Mononuclear cell (primary cell): ENCODE measurements around the gene BIRC2. TPM values are rescaled to one million over a fixed set of nuclear protein-coding genes. Genes with fewer than 3 reads are reported as not detected.

Experiments used
- H3K27me3 ChIP-seq: 2 replicates; pipeline ENCODE4 v1.6.0; 2011; ENCODE audit warnings: low read length, control low read depth; ENCODE audit not compliant: insufficient read depth
- H3K4me1 ChIP-seq: 2 replicates; pipeline ENCODE4 v1.5.1; 2011; ENCODE audit warnings: mild to moderate bottlenecking, low read length, control low read depth; ENCODE audit not compliant: insufficient read depth
- H3K4me3 ChIP-seq: 2 replicates; pipeline ENCODE4 v1.5.1; 2011; ENCODE audit warnings: mild to moderate bottlenecking, low read length, moderate library complexity
- H3K9me3 ChIP-seq: 2 replicates; pipeline ENCODE4 v1.5.1; 2011; ENCODE audit warnings: low read depth, mild to moderate bottlenecking, control low read depth, low read length
- total RNA-seq: library from RNA; depleted of rRNA; stranded (reverse); fragments of >200 nt; gene quantifications from one replicate; pipeline ENCODE4 v1.2.3, GENCODE V29; 2012

BIRC2 gene
- total RNA-seq, 1 donor = 218 TPM

DNA sequence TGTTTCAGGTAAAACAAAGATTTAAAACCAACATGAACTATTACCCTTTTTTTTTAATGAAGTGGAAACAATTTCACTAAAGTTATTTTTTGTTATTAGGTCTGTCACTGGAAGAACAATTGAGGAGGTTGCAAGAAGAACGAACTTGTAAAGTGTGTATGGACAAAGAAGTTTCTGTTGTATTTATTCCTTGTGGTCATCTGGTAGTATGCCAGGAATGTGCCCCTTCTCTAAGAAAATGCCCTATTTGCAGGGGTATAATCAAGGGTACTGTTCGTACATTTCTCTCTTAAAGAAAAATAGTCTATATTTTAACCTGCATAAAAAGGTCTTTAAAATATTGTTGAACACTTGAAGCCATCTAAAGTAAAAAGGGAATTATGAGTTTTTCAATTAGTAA is 30.9 kb downstream of the BIRC2 start:
- Histone ChIP-seq H3K4me1 (peaks cover 5% of the 10 kb centered on the region), H3K27me3 (no peaks in the 10 kb centered on the region), H3K4me3 (no peak overlapping the region), H3K9me3 (no peaks in the 10 kb centered on the region)

DNA sequence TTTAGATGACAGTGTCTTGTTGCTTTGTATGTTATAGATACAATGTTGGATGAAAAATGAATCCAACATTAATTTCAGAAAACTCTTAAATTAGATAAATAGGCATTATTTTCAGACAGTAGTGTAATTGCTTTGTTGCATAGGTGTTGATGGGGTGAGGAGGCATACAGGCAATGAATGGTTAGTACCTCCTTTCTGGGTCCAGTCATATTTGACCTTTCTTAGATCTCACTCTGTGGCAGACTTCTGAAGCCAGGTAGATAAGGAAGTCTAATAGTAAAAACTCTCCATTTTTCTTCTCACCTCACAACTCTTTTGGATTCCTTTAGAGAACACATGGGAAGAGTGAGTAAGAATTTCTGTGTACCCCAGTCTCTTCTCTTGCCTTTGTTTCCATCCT is 31.8 kb downstream of the BIRC2 start:
- Histone ChIP-seq H3K27me3 (no peaks in the 10 kb centered on the region), H3K4me3 (no peak overlapping the region), H3K4me1 (peaks cover 5% of the 10 kb centered on the region), H3K9me3 (no peaks in the 10 kb centered on the region)

DNA sequence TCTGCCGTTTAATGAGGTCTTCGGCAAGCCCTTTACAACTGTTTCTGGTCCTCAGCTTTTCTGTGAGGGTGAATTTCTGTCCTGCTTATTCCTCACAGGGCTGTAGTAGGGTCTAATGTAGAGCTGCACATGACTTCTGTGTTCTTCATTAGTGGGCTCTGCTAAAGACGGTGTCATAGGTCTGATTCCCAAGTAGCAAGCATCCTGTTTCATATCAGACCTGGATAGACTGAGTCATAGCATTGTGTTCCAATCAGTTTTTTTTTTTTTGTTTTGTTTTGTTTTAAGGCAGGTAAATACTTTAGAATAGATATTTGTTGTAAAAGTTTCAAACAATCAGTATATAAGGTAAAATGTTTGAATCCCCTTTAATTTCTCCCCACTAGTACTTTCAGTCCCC is 35.4 kb downstream of the BIRC2 start:
- Histone ChIP-seq H3K4me1 (no peaks in the 10 kb centered on the region), H3K27me3 (no peaks in the 10 kb centered on the region), H3K4me3 (no peak overlapping the region), H3K9me3 (no peaks in the 10 kb centered on the region)

DNA sequence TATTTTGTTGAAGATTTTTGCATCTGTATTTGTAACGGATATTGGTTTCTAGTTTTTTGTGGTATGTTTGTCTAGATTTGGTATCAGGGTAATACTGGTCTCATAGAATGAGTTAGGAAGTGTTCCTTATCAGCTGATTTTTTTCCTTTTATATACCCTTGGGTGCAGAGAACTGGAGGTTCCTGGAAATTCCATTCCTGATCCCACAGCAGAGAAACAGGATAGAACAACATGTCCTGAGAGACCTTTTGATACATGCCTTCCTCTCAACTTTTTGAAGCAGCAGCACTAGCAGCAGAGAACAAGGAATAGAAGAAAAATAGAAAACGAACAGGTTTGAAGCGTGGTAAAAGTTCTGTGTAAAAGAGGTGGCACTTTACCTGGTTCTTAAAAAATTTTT is 36.8 kb downstream of the BIRC2 start:
- Histone ChIP-seq H3K4me1 (no peaks in the 10 kb centered on the region), H3K9me3 (no peaks in the 10 kb centered on the region), H3K27me3 (no peaks in the 10 kb centered on the region), H3K4me3 (no peak overlapping the region)

DNA sequence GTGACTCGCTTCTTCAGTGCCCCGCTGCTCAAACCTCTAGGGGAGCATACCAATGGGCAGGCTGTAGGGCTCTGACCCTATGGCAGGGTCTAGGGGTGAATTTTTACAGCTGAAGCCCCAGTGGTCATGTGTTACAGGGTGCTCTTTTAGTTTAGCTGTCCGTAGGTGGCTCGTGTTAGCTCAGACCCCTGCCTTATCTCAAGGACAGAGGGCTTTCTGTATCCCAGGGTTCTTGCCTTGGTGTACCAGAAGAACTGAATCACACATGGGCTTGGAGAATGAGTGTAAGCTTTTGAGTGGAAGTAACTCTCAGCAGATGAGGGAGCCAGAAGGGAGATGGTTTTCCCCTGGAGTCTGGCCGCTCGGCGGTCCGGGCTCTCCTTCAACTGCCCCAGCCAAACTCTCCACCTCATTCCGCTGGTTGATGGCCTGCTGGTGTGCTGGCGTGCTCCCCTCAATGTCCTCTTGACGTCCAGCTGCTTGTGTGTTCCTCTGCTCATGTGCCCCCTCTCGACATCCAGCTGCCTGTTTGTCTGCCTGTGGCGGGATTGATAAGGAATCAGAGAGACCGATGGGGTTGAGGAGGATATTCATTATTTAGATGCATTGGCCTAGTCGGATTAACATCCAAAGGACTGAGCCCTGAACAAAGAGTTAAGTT is 37.5 kb downstream of the BIRC2 start:
- Histone ChIP-seq H3K4me1 (no peaks in the 10 kb centered on the region), H3K9me3 (no peaks in the 10 kb centered on the region), H3K27me3 (no peaks in the 10 kb centered on the region), H3K4me3 (no peak overlapping the region)

DNA sequence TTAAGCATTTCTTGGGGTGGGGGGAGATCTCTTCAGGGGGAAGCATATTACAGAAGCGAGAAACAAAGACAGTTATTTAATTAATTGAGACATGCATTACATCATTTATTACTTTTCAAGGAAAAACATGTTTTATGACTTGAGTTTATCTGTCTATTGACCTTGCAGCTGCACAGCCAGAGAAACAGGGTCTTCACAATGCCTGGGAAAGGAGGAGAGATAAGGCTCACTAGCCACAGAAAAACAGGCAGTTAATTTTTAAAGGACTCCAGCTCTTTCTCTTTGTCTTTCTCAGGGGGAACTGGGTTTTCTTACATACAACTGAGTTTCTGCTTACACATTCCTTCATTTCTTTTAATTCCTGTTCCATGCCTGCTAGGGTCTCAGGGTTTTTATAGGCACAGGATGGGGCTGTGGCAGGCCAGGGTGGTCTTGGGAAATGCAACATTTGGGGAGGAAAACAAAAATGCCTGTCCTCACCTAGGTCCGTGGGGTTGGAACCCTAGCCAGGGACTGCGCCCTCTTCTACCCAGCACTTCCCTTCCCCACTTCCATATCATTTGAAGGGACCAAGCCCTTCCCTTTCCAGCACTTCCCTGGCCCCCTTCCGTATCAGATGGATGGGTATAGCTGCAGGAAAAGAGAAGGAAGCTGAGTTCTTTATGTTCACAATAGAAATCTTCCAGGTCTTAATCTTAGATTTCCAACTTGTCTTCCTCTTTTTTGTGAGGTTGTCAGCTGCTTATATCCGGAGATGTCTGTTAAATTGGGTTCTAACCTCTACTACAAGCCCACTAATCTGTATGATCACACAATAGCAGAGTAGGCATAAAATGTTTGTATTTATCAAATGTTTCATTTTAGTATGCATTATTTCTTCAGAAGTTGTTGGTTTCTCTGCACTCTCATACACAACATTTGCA is 38.3 kb downstream of the BIRC2 start:
- H3K9me3 ChIP-seq = no peaks in the 10 kb centered on the region
- H3K4me1 ChIP-seq = no peaks in the 10 kb centered on the region
- H3K4me3 ChIP-seq = no peak overlapping the region
- no peaks in the 10 kb centered on the region for H3K27me3 ChIP-seq

DNA sequence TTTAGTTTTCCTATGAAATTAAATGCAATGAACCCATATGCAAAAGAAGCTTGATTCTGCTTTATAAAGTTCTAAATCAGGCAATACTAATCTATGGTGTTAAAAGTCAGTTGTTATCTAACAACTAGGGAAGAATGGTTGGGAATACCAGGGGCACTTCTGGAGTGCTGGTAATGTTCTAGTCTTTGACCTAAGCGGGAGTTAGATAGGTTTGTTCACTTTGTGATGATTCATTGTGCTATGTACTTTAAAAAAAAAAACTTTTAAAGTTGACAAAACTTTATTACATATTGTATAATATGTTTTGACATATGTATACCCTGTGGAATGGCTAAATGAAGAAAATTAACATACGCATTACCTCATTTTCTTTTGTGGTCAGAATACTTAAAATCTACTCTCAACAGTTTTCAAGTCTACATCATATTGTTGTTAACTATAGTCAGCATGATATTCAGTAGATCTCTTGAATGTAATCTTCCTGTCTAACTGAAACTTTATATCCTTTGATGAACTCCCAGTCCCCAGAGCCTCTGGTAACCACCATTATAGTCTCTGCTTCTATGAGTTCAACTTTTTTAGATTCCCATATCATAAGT is 39.2 kb downstream of the BIRC2 start:
- Histone ChIP-seq H3K9me3 (no peaks in the 10 kb centered on the region), H3K27me3 (no peaks in the 10 kb centered on the region), H3K4me1 (no peaks in the 10 kb centered on the region), H3K4me3 (no peak overlapping the region)

DNA sequence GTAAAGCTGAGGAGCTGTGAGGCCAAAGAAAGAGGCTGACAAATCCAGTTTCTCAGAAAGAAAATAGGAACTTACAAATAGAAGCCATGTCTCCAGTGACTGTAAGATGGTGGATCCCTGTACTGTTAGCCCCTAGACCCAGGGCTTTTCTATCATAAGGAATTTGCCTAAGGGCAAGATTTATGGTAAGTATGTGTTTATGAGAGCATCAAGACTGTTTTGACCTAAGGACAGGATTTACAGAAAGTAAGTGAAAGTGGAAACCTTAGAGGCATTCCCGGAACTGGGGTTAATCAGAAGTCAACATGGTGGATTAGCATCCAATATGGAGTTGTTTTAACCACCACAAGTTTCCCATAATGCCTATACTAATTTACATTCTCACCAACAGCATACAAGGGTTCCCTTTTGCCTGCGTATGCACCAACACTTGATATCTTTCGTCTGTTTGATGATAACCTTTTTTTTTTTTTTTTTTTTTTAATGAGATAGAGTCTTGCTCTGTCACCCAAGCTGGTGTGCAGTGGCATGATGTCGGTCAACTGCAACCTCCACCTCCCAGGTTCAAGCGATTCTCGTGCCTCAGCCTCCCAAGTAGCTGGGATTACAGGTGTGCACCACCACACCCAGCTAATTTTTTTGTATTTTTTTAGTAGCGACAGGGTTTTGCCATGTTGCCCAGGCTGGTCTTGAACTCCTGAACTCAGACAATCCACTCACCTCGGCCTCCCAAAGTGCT is 40.2 kb downstream of the BIRC2 start:
- no peaks in the 10 kb centered on the region for H3K4me1 ChIP-seq
- no peak overlapping the region for H3K4me3 ChIP-seq
- no peaks in the 10 kb centered on the region for H3K9me3 ChIP-seq
- H3K27me3 ChIP-seq = no peaks in the 10 kb centered on the region

DNA sequence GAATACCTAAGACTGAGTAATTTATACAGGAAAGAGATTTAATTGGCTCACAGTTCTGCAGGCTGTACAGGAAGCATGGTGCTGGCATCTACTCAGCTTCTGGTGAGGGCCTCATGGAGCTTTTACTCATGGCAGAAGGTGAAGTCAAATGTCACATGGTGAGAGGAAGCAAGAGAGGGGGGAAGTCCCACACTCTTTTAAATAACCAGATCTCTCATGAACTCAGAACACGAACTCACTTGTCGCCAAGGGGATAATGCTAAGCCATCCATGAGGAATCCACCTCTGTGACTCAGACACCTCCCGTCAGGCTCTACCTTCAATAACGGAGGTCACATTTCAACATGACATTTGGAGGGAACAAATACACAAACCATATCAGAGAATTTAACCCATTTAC is 42.2 kb downstream of the BIRC2 start:
- Histone ChIP-seq H3K27me3 (no peaks in the 10 kb centered on the region), H3K4me1 (no peaks in the 10 kb centered on the region), H3K4me3 (no peak overlapping the region), H3K9me3 (no peaks in the 10 kb centered on the region)

DNA sequence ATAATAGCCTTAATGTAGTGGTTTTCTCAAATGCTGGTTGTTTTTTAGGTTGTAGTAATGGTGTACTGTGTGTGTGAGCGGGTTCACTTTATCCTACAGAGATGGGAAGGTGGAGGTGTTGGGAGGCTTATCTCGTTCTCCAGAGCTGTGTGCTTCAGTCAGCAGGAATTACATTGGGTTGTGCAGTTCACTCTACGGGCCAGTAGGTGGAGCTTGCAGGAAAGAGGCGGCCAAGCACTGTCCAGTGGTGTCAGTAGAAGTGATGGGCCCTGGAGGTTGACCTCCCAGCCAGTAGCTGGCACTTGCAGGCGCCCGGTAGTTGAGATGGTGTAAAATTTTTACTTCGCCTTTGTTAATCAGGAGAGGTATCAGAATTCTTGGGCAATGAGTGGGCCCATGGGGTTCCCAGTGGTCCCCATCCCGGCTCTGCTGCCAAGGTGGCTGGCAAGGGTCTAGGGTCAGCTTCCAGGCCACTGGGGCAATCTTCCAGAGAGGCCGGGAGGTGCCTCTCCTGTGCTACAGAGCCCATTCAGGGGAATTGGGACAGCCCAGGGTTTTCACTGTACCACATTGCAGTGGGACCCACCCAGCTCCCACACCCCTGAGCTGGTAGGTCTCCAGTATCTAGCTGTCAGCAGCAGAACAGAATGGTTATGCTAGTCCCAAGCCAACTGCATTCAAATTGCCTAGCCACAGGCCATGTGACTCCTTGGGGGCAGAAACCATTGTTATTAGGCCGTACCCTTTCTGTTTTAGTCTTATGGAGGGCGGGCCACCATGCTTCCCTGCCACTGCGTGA is 43.9 kb downstream of the BIRC2 start:
- Histone ChIP-seq H3K4me3 (no peak overlapping the region), H3K9me3 (no peaks in the 10 kb centered on the region), H3K27me3 (no peaks in the 10 kb centered on the region), H3K4me1 (no peaks in the 10 kb centered on the region)

DNA sequence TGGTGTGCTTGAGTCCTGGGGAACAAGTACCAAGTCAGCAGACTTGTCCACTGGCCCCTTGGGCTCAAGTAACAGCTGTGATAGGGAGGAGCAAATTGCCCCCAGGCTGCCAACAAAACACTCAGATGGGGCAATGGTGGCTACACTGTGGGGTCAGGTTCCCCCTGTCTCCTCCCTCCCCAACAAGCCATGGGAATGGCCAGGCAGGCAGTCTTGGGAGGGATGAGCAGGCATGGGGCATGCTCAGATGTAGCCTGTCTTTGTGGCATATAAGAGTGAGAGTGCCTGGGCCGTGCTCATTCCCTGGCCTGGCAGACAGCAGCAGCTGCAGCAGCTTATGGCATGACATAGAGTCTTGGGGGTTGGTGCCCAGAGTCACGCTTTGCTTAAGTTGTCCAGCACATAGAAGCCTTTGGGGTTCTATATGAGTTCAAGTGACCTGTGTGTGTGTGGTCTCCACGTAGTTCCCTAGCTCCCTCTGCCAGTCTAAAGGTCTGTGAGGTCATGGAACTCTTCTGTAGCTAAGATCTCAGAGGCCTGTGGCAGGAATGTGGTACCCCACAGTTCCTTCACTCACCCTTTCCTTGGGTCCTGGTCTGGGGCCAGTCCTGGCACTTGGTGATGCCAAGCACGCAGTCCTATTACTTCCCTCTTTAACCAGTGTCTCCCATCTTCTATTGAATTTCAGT is 44.7 kb downstream of the BIRC2 start:
- H3K4me3 ChIP-seq = no peak overlapping the region
- no peaks in the 10 kb centered on the region for H3K27me3 ChIP-seq
- no peaks in the 10 kb centered on the region for H3K4me1 ChIP-seq
- H3K9me3 ChIP-seq = no peaks in the 10 kb centered on the region

DNA sequence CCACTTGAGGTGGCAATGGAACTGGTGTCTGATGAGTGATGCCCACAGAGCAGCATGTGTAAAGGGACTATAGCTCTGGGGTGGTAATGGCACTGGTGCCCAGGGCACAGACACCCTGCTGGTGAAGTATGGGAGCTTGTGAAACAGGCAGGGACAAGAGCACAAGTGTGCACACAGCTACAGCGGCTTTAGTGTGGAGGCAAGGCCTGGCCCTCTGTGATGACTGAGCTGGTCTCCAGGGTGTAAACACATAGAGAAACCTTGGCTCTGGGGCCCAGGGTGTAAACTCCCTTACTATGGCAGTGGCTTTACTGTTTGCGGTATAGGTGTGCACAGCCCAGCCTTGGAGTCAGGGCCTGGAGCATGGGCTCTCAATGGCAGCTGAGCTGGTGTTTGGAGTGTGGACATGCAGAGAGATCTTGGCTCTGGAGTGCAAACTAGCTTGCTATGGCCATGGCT is 46.3 kb downstream of the BIRC2 start:
- Histone ChIP-seq H3K27me3 (no peaks in the 10 kb centered on the region), H3K9me3 (no peaks in the 10 kb centered on the region), H3K4me1 (no peaks in the 10 kb centered on the region), H3K4me3 (no peak overlapping the region)

DNA sequence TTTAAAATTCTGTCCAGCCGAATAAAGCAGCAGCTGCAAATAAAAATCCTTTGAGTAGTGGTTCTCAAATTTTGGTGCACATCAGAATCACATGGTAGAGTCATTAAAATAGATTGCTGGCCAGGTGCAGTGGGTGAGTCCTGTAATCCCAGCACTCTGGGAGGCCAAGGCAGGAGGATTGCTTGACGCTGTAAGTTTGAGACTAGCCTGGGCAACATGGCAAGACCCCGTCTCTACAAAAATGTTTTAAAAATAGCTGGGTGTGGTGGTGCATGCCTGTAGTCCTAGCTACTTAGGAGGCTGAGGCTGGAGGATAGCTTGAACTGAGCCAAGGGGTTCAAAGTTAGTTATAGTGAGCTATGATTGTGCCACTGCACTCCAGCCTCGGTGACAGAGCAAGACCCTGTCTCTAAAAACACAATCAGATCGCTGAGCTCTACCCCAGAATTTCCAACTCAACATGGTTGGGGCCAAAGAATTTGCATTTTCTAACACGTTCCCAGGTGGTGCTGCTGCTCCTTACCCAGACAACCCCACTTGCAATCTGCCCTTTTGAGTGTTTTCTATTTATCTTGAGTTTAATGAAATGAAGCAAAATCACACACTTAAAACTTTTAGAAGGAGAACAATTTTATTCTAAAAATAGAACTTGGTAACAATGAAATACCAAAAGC is 48.8 kb downstream of the BIRC2 start:
- no peaks in the 10 kb centered on the region for H3K9me3 ChIP-seq
- H3K4me3 ChIP-seq = no peak overlapping the region
- no peaks in the 10 kb centered on the region for H3K4me1 ChIP-seq
- H3K27me3 ChIP-seq = no peaks in the 10 kb centered on the region
